GM18511 (cell line): Measurements from ENCODE around the gene CLK3.
"Not testable (repeated sequence)": the region's sequence is repeated elsewhere in the genome, so short reads cannot be mapped to it uniquely, and the experiment has no call there.

Experiments used
- ATAC-seq: cut with Tn5 transposase; IDR thresholded peaks from one replicate; pipeline ENCODE4 v1.9.1; 2021; ENCODE audit warnings: mild to moderate bottlenecking, moderate library complexity; ENCODE audit not compliant: unreplicated experiment

Gene CLK3

GRCh38 chr15:74615508-74616365, at the start of gene CLK3:
CLK3 (plus strand) TSS chr15:74615836; CDS start chr15:74619197, 3,361 bp downstream.
- ATAC-seq, result peak; percentile 79

- ATAC-seq, result no peak
These were observed 47.0 kb upstream of the CLK3 start for GRCh38 chr15:74568594-74568993.

- ATAC-seq, result no peak
These were observed 45.9 kb upstream of the CLK3 start for GRCh38 chr15:74569731-74570070.

GRCh38 chr15:74571191-74571590, 44.4 kb upstream of the CLK3 start:
- no peak for ATAC-seq

- ATAC-seq, result no peak
These were observed 41.6 kb upstream of the CLK3 start for GRCh38 chr15:74573987-74574386.

- no peak for ATAC-seq
These were observed 37.1 kb upstream of the CLK3 start for GRCh38 chr15:74578496-74578994.

GRCh38 chr15:74579001-74579400, 36.6 kb upstream of the CLK3 start:
- ATAC-seq, result no peak

- no peak for ATAC-seq
These were observed 34.9 kb upstream of the CLK3 start for GRCh38 chr15:74580538-74581350.

- no peak for ATAC-seq
These were observed 31.4 kb upstream of the CLK3 start for GRCh38 chr15:74584204-74584603.

- ATAC-seq, result no peak
These were observed 30.9 kb upstream of the CLK3 start for GRCh38 chr15:74584779-74585178.

- no peak for ATAC-seq
These were observed 30.4 kb upstream of the CLK3 start for GRCh38 chr15:74585191-74585590.

- ATAC-seq, result no peak
These were observed 29.8 kb upstream of the CLK3 start for GRCh38 chr15:74585857-74586256.

- no peak for ATAC-seq
These were observed 25.8 kb upstream of the CLK3 start for GRCh38 chr15:74589826-74590225.

GRCh38 chr15:74592222-74592621, 23.4 kb upstream of the CLK3 start:
- ATAC-seq, result no peak

- no peak for ATAC-seq
These were observed 22.5 kb upstream of the CLK3 start for GRCh38 chr15:74593122-74593521.

GRCh38 chr15:74594455-74594854, 21.2 kb upstream of the CLK3 start:
- no peak for ATAC-seq

- ATAC-seq, result no peak
These were observed 20.4 kb upstream of the CLK3 start for GRCh38 chr15:74595271-74595670.

- ATAC-seq, result not testable (repeated sequence)
These were observed 18.9 kb upstream of the CLK3 start for GRCh38 chr15:74596736-74597135.

GRCh38 chr15:74597146-74597705, 18.4 kb upstream of the CLK3 start:
- not testable (repeated sequence) for ATAC-seq

GRCh38 chr15:74598126-74598842, 17.4 kb upstream of the CLK3 start:
- ATAC-seq, result peak; percentile 94

- no peak for ATAC-seq
These were observed 16.5 kb upstream of the CLK3 start for GRCh38 chr15:74599156-74599555.
